Retinal pigment epithelial cell (primary cell): ENCODE results near the gene MSANTD3.

ENCODE experiments used
- DNase-seq: peaks from one replicate; pipeline ENCODE4 v3.0.0-alpha.2; 2010; ENCODE audit warnings: low read depth
- H3K4me3 ChIP-seq: 2 replicates; pipeline ENCODE4 v1.5.1; 2011; ENCODE audit warnings: mild to moderate bottlenecking, low read length, control low read depth, moderate library complexity
- TF ChIP-seq, protein P1 (sequence below): conservative IDR thresholded peaks from 2 replicates; pipeline ENCODE4 v1.5.1; 2011; ENCODE audit warnings: low read depth, low read length, control low read depth, inconsistent platforms

Gene MSANTD3

DNA sequence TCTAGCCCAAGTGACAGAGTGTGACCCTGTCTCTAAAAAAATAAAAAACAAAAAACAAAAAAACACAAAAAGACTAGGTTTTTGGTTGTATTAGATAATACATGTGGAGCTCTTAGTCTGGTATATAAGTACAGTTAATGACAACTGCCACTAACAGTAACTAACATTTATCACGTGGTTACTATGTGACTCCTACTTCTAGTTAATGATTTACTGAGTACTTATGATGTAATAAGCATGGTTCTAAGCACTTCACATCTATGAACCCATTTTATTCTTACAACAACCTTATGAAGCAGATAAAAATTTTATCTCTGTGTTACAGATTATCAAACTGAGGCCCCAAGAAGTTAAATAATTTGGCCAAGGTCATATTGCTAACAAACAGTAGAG is 39.9 kb downstream of the MSANTD3 start:
- DNase-seq = no peak
- H3K4me3 ChIP-seq = no peak overlapping the region
- TF ChIP-seq, protein P1, sequence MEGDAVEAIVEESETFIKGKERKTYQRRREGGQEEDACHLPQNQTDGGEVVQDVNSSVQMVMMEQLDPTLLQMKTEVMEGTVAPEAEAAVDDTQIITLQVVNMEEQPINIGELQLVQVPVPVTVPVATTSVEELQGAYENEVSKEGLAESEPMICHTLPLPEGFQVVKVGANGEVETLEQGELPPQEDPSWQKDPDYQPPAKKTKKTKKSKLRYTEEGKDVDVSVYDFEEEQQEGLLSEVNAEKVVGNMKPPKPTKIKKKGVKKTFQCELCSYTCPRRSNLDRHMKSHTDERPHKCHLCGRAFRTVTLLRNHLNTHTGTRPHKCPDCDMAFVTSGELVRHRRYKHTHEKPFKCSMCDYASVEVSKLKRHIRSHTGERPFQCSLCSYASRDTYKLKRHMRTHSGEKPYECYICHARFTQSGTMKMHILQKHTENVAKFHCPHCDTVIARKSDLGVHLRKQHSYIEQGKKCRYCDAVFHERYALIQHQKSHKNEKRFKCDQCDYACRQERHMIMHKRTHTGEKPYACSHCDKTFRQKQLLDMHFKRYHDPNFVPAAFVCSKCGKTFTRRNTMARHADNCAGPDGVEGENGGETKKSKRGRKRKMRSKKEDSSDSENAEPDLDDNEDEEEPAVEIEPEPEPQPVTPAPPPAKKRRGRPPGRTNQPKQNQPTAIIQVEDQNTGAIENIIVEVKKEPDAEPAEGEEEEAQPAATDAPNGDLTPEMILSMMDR = no peak

DNA sequence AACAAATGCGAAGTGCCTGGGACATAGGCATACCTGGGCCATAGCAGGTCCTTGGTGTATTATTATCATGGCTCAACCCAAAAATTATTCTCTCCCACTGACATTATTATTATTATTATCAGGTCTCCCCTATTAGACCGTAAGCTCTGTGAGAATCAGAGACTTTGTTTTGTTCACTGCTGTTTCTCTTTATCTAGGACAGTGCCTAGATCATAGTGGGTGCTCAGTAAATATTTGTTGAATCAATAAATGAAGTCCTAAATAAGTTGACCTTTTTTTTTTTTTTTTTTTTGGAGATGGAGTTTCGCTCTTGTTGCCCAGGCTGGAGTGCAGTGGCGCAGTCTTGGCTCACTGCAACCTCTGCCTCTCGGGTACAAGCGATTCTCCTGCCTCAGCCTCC is 41.1 kb downstream of the MSANTD3 start:
- TF ChIP-seq, protein P1 = no peak
- DNase-seq = no peak

DNA sequence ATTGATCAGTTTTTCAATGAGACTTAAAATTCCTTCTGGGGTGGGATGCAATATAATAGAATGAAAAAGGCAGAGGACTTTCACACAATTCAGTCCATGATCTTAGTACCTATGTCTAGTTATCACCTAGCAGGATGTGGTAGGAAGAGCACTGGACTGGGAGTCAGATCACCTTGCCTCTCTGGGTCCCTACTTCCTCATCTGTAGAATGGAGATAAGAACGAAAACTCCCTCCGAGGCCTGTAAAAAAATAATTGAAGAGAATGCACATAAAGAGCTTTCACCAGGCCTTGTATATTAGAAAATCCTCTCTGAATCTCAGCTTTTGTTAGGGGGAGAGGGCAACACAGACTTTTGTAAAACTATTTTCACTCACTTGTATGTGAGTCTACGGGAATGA is 45.3 kb downstream of the MSANTD3 start:
- peak overlapping the region; percentile 63 for H3K4me3 ChIP-seq
- TF ChIP-seq, protein P1 = no peak
- DNase-seq = no peak

More for the DNA sequence above, 41.1 kb downstream of the MSANTD3 start:
- H3K4me3 ChIP-seq = no peak overlapping the region

DNA sequence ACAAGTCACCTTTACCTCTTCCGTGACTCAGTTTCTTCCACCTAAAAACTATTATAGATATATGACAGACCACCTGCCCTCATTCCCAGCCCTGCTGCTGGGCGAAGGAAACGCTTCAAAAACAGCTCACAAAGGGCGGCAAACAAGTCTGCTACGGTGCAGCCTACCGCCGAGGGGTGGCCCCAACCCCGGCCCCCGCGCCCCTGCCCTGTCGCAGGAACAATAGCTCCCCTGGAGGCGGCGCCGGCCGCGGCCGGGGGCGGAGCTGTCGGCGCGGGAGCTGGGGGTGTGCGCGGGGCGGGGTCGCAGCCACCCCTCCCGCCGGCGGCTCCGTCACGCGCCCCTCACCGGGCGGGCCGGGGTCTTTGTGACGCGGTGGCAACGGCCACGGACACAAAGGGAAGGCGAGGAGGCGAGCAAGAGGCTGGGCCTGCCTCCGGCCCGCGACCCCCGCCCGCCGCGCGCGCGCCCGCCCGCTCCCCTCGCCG is 45.9 kb downstream of the MSANTD3 start, which contains the start of gene TMEFF1:
TSS of gene TMEFF1 (plus strand) at position 362 of the 488 bp plus-strand sequence. CDS start 396 bp downstream, outside the sequence.
- TF ChIP-seq, protein P1 = peak; percentile 21

DNA sequence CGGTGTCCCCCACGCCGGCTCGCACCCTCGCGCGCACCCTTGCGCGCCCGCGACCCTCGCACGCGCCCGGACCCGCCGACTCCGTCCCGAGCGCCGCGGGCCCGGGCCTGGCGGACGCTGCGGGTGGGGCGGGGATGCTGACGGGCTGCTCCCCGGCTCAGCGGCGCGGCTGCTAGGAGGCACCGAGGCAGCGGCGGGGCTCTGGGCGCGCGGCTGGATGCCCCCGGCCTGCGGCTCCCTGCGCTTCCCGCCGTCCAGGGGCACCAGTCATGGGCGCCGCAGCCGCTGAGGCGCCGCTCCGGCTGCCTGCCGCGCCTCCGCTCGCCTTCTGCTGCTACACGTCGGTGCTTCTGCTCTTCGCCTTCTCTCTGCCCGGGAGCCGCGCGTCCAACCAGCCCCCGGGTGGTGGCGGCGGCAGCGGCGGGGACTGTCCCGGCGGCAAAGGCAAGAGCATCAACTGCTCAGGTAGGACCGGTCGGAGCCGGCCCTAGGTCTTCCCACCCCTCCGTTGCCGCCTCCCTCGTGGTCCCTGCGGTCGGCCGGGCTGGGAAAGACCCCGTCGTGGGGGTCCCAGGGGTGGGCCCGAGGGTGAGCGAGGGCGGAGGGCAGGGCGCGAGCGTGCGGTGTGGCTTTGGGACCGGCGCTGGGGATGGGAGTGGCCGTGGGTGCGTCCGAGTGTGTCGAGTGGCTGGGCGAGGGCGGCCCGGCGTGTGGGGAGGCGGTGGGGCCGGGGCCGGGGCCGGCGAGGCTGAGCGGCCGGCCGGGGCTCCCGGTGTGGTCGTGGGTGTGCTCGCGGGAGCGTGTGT is 46.5 kb downstream of the MSANTD3 start:
- no peak for DNase-seq
- TF ChIP-seq, protein P1 = no peak
- H3K4me3 ChIP-seq = peak overlapping the region; percentile 63

More for the DNA sequence above, 45.9 kb downstream of the MSANTD3 start, which contains the start of gene TMEFF1:
- H3K4me3 ChIP-seq = peak within 1 kb of the TSS; percentile 63
- no peak for DNase-seq

DNA sequence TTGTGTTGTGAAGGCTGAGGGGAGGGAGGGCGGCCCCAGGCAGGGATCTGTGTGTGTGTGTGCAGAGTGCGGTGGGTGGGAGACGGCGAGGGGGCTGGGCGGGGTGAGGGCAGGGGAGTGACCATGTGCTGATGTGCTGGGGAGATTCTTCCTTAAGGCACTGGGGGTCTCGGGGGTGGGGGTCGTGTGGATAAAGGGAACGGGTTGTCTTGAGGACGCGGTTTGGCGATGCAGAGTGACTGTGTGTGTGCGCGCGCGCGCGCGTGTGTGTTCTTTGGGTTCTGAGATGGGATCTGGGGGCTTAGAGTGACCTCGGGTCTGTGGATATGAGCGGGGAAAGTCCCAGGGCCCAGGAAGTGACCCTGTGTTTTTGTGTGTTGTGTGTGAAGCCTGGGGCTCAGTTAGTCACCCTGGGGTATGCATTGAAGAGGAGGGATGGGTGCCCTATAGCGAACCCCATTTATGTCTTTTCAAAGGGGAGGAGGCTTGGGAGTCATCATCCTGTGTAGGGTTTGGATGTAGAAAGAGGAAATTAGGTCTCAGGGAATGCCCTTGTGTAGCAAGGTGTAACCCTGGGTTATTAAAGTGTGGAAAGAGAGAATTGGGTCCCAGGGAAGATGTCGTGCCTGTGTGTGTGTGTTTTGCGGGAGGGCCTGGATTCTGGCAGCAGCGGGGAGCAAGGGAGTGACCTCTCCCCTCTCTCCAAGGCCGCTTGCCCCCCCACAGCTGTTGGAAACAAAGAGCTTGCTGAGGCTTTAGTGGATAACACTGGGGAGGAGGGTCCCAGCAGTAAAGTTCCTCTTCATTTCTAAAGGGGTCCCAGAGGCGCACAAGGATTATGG is 47.4 kb downstream of the MSANTD3 start:
- TF ChIP-seq, protein P1 = no peak

More for the DNA sequence above, 47.4 kb downstream of the MSANTD3 start:
- peak overlapping the region; percentile 63 for H3K4me3 ChIP-seq
- DNase-seq = no peak
